T follicular helper cell (primary cell): Measurements from ENCODE around the gene CREB3L2.
A peak's percentile ranks its signal among the peaks of the same experiment; 100 is the strongest.

Experiments used
- DNase-seq: peaks from one replicate; pipeline ENCODE4 v3.0.0-alpha.2; 2020; ENCODE audit warnings: low read depth

Gene CREB3L2

GRCh38 chr7:137898839-137899721, 102.8 kb downstream of the CREB3L2 start:
- peak; percentile 61 for DNase-seq

- DNase-seq: no peak
Observed at GRCh38 chr7:137895301-137896221, 106.3 kb downstream of the CREB3L2 start.

DNA sequence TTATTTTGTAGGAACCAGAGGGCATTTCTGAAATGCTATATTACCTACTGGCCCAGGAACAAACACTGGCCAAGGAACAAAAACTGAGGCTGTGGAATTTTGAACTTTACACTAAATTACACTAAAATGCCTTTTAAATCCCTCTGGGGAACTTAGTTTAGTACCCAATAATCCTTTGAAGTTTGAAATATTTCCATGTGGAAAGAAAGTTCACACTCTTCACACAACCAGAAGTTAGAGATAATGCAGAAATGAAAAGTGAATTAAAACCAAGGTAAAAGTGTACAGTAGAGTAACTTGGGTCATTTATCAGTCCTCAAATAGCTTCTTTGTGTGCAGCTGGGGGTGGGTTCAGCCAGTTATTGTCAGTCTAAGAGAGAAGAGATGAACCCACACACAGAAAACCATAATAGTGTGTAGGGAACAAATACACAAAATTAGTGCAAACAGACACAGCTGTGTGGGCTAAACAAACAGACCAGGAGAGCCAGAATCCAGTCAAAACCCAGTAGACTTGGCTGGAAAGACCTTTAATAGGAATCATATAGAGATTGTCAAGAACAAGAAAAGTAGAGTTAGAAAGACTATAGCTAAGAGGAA, 108.6 kb downstream of the CREB3L2 start:
- DNase-seq: no peak

GRCh38 chr7:137891016-137891655, 110.8 kb downstream of the CREB3L2 start:
- no peak for DNase-seq

GRCh38 chr7:137890449-137890921, 111.4 kb downstream of the CREB3L2 start:
- DNase-seq: no peak

GRCh38 chr7:137888241-137888640, 113.6 kb downstream of the CREB3L2 start:
- no peak for DNase-seq

DNA sequence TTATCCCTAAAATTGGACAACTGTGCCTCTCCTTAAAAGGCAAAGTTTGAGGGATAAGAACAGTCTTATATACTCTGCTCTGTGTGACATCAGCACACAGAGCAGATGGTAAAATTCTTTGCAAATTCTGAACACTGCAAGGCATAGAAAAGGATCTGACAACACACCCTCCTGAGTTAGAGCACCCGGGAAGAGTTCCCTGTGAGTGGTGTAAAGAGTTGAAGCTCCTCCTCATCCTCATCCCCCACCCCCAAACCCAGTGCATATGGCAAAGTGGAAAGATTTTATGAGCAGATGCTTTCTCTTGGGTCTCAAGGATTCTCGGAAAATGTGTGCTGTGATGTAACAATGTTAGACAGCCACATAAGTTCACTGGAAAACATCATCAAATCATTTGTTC, 115.1 kb downstream of the CREB3L2 start:
- DNase-seq: no peak

- no peak for DNase-seq
Observed at GRCh38 chr7:137886281-137886680, 115.6 kb downstream of the CREB3L2 start.

GRCh38 chr7:137885678-137886077, 116.2 kb downstream of the CREB3L2 start:
- no peak for DNase-seq

GRCh38 chr7:137882806-137883205, 119.1 kb downstream of the CREB3L2 start:
- no peak for DNase-seq

DNA sequence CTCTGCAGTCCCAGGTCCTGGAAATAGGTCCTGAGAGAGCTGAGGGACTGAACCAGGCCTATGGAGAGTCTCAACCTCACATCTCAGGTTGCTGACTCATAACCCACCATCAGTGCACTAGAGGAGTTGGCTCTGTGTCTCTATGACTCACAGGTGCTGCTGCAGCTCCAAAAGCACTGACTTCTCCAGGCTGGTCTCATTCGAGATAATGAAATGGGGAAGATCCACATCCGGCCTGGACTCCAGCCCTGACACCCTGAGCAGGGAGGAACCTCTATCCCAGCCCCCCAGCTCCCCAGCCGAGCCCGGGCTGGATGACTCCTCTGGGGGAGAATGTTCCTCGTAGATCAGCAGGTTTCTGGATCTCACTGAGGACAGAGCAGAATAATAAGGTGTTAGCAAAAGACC, 119.6 kb downstream of the CREB3L2 start:
- no peak for DNase-seq

DNA sequence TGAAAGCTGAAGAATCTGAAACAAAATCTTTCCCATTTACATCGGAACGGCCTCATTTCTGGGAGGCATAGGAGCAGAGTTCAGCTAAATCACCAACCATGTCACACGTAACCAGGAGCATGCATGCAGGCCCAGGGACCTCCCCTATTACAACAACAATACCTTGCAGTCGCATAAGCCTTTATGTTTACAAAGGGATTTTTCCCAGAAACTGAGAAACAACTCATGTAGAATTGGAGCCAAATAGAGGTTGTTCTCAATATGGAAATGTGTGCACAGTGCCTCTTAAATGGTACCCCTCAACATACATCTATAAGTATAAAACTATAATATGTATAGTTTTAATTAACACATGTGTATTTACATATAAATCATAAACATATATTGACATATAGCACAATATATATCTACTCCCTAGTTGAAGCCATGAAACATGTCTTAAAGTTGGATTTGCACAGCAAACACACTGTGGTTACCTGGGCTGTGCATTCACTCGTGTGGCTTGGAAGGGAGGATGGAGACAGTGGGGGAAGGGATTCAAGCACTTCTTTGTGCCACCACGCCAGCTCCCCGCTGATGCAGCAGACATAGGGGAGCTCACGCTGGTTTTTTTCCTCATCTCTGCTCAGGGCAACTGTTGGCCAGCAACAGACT, 120.2 kb downstream of the CREB3L2 start:
- no peak for DNase-seq

- no peak for DNase-seq
Observed at GRCh38 chr7:137880432-137880831, 121.5 kb downstream of the CREB3L2 start.

DNA sequence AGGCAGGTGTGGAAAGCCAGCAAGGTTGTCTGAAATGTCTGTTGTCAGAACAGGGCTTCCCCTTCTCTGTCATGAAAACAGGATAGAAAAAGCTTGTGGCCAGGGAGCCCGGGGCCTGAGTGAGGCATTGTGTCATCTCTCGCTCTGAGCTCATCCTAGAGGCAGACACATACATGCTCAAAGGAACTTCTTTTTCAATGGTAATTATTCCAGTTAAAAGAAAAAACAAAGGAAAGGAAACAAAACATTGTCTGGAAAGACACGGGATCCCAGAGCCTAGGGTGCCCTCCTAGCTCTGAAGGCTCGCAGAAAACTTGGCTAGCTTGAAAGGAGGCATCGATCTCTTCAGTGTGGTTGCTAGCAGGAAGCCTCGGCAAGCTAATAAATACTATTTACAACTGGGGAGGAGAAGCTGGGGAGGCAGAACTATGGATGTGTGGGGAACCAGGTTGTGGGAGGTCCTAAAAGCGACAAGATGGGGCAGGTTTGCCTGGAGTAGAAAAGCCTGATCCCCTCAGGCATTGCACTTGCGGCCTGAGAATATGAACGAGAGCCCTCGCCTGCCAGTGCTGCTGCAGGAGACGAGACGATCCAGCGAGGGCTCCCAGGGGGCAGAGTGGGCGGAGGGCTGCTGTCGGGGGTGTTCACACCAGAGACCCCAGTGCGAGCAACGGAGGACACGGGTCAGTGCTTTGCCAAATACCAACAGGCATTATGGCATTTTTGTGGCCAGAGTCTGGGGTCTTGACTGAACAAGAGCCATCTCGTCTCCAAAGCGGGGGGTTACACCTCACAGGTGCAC, 122.3 kb downstream of the CREB3L2 start:
- no peak for DNase-seq

- no peak for DNase-seq
Observed at GRCh38 chr7:137878333-137878961, 123.4 kb downstream of the CREB3L2 start.

GRCh38 chr7:137877027-137877675, 124.7 kb downstream of the CREB3L2 start:
- DNase-seq: no peak

DNA sequence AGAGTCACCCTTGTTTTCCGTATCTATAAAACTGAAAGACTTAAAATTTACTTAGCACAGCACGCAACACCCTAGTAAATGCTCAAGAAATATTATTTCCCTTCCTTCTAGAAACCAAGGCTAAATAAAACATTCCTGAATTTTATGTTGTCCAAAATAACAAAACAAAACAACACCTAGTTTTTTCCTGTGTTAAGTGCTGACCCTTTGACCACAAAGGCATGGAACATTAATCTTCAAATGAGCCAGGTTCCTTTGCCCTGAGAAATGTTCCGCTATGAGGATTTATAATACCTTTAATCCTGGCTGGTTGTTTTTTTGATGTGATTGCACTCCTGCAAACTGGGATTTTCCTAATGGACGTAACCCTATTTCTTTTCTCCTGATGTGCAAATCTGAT, 126.1 kb downstream of the CREB3L2 start:
- DNase-seq: no peak

DNA sequence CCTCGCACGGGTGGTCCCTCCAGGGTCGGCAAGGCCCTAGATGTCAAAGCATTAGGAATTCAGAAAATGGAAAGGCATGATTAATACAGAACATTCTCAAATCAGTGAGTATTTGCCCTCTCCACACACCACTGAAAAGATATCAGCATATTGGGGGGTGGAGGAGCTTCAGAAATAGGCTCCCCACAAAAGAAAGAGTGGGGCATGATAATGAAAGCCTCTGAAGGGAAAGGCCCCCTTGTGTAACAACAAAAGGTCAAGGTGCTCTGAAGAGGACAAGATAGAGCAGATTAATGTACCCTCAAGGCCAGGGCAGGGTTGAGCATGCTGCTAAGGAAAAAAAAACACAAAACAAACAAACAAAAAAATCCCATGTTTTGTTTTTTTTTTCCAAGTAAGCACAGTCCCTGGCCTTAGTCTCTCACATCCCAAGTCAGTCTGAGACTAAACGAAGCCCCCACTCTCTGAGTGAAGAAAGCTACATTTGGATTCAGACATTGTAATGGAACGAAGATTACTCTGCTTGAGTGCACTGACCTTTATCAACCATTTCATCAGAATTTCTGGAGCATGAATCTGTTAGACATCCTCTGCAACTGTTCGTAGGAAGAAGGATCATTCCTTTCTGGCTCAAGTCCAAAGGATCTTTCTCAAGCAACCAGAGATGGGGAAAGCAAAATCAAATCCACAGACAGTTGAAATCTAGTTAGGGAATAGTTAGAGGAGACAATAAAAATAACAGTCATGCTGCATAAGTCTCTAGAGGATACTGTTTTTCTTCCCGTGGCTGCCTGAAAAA, 127.7 kb downstream of the CREB3L2 start:
- no peak for DNase-seq
